SU-DHL-6 (cell line): ENCODE measurements around the gene SGCD.

Source experiments
- EZH2phosphoT487 ChIP-seq: fragments of 200-600 bp; sonication (generic), shearing (Covaris generic); conservative IDR thresholded peaks from 2 replicates; pipeline ENCODE4 v1.6.1; 2018; ENCODE audit warnings: mild to moderate bottlenecking, antibody characterized with exemption, low read length, moderate library complexity, mixed read lengths
- TF ChIP-seq, protein P1 (sequence below): fragments of 200-600 bp; sonication (generic); IDR thresholded peaks from one replicate; pipeline ENCODE4 v1.5.1; 2017; ENCODE audit warnings: antibody characterized with exemption, mild to moderate bottlenecking, low read length, moderate library complexity; ENCODE audit not compliant: insufficient read depth, poor library complexity, severe bottlenecking

- TF ChIP-seq, protein P1, sequence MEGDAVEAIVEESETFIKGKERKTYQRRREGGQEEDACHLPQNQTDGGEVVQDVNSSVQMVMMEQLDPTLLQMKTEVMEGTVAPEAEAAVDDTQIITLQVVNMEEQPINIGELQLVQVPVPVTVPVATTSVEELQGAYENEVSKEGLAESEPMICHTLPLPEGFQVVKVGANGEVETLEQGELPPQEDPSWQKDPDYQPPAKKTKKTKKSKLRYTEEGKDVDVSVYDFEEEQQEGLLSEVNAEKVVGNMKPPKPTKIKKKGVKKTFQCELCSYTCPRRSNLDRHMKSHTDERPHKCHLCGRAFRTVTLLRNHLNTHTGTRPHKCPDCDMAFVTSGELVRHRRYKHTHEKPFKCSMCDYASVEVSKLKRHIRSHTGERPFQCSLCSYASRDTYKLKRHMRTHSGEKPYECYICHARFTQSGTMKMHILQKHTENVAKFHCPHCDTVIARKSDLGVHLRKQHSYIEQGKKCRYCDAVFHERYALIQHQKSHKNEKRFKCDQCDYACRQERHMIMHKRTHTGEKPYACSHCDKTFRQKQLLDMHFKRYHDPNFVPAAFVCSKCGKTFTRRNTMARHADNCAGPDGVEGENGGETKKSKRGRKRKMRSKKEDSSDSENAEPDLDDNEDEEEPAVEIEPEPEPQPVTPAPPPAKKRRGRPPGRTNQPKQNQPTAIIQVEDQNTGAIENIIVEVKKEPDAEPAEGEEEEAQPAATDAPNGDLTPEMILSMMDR: no peak
- TF ChIP-seq EZH2phosphoT487: no peak
Observed at GRCh38 chr5:156402387-156402921, 75.5 kb downstream of the SGCD start.
